DOHH2 (cell line): ENCODE measurements around the gene AGER.
"Not testable (repeated sequence)": the region's sequence is repeated elsewhere in the genome, so short reads cannot be mapped to it uniquely, and the experiment has no call there.

Experiments used
- H3F3A ChIP-seq: fragments of 200-600 bp; sonication (generic), shearing (Covaris generic); 2 replicates; pipeline ENCODE4 v1.6.0; 2016; ENCODE audit warnings: antibody characterized with exemption, mild to moderate bottlenecking; ENCODE audit not compliant: control insufficient read depth, insufficient read depth
- H3K27ac ChIP-seq: fragments of 200-600 bp; sonication (generic); 2 replicates; pipeline ENCODE4 v1.5.1; 2014; ENCODE audit warnings: low read depth, mild to moderate bottlenecking, low read length, moderate library complexity
- H3K27me3 ChIP-seq: fragments of 200-600 bp; sonication (generic); 2 replicates; pipeline ENCODE4 v1.6.1; 2014; ENCODE audit warnings: mild to moderate bottlenecking, low read length, mixed read lengths; ENCODE audit not compliant: control insufficient read depth
- H3K36me3 ChIP-seq: fragments of 200-600 bp; sonication (generic); 2 replicates; pipeline ENCODE4 v1.6.1; 2014; ENCODE audit warnings: mild to moderate bottlenecking, low read length, moderate library complexity, mixed read lengths; ENCODE audit not compliant: control insufficient read depth
- H3K4me1 ChIP-seq: fragments of 200-600 bp; sonication (generic); 2 replicates; pipeline ENCODE4 v1.6.1; 2014; ENCODE audit warnings: mild to moderate bottlenecking, low read length, mixed read lengths; ENCODE audit not compliant: control insufficient read depth
- H3K4me2 ChIP-seq: fragments of 200-600 bp; sonication (generic); 2 replicates; pipeline ENCODE4 v1.6.0; 2014; ENCODE audit warnings: mild to moderate bottlenecking, low read length, moderate library complexity
- H3K4me3 ChIP-seq: fragments of 200-600 bp; sonication (generic); 2 replicates; pipeline ENCODE4 v1.5.1; 2014; ENCODE audit warnings: mild to moderate bottlenecking, low read length, mixed read lengths
- H3K79me2 ChIP-seq: fragments of 200-600 bp; sonication (generic); 2 replicates; pipeline ENCODE4 v1.6.1; 2014; ENCODE audit warnings: mild to moderate bottlenecking, low read length, mixed read lengths; ENCODE audit not compliant: control insufficient read depth
- H3K9me2 ChIP-seq: fragments of 200-600 bp; sonication (generic); replicated peaks from 2 replicates; pipeline ENCODE4 v1.6.1; 2014; ENCODE audit warnings: mild to moderate bottlenecking, low read length, mixed read lengths; ENCODE audit not compliant: control insufficient read depth
- H3K9me3 ChIP-seq: fragments of 200-600 bp; sonication (generic); 2 replicates; pipeline ENCODE4 v1.6.1; 2014; ENCODE audit warnings: antibody characterized with exemption, low read length, mixed read lengths; ENCODE audit not compliant: control insufficient read depth, insufficient read depth
- H4K20me1 ChIP-seq: fragments of 200-600 bp; sonication (generic); 2 replicates; pipeline ENCODE4 v1.6.0; 2014; ENCODE audit warnings: low read depth, mild to moderate bottlenecking, antibody characterized with exemption, low read length, moderate library complexity; ENCODE audit not compliant: control insufficient read depth, insufficient read depth
- EZH2phosphoT487 ChIP-seq: fragments of 200-600 bp; sonication (generic); IDR thresholded peaks from 2 replicates; pipeline ENCODE4 v1.6.1; 2017; ENCODE audit warnings: borderline replicate concordance, mild to moderate bottlenecking, antibody characterized with exemption, low read length, moderate library complexity, mixed read lengths
- TF ChIP-seq, protein P1 (sequence below): fragments of 200-600 bp; sonication (generic); IDR thresholded peaks from one replicate; pipeline ENCODE4 v1.5.1; 2014; ENCODE audit warnings: antibody characterized with exemption, mild to moderate bottlenecking, low read depth, low read length; ENCODE audit not compliant: poor library complexity, severe bottlenecking

AGER gene

GRCh38 chr6:32194388-32194787, 10.3 kb upstream of the AGER start:
- H3K79me2 ChIP-seq, result peaks cover 37% of the 10 kb centered on the region
- peaks cover 17% of the 10 kb centered on the region for H3K36me3 ChIP-seq
- no peaks in the 10 kb centered on the region for H3K27me3 ChIP-seq
- H3K4me2 ChIP-seq, result peak overlapping the region; percentile 100
- H3K27ac ChIP-seq, result peak overlapping the region; percentile 80
- peaks cover 65% of the 10 kb centered on the region for H3K4me1 ChIP-seq
- peak overlapping the region; percentile 97 for H3K4me3 ChIP-seq
- no peaks in the 10 kb centered on the region for H3K9me3 ChIP-seq
- H3F3A ChIP-seq, result peaks cover 29% of the 10 kb centered on the region
- no peaks in the 10 kb centered on the region for H4K20me1 ChIP-seq
- no peak for TF ChIP-seq EZH2phosphoT487
- TF ChIP-seq, protein P1, sequence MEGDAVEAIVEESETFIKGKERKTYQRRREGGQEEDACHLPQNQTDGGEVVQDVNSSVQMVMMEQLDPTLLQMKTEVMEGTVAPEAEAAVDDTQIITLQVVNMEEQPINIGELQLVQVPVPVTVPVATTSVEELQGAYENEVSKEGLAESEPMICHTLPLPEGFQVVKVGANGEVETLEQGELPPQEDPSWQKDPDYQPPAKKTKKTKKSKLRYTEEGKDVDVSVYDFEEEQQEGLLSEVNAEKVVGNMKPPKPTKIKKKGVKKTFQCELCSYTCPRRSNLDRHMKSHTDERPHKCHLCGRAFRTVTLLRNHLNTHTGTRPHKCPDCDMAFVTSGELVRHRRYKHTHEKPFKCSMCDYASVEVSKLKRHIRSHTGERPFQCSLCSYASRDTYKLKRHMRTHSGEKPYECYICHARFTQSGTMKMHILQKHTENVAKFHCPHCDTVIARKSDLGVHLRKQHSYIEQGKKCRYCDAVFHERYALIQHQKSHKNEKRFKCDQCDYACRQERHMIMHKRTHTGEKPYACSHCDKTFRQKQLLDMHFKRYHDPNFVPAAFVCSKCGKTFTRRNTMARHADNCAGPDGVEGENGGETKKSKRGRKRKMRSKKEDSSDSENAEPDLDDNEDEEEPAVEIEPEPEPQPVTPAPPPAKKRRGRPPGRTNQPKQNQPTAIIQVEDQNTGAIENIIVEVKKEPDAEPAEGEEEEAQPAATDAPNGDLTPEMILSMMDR, result no peak
- no peaks in the 10 kb centered on the region for H3K9me2 ChIP-seq

DNA sequence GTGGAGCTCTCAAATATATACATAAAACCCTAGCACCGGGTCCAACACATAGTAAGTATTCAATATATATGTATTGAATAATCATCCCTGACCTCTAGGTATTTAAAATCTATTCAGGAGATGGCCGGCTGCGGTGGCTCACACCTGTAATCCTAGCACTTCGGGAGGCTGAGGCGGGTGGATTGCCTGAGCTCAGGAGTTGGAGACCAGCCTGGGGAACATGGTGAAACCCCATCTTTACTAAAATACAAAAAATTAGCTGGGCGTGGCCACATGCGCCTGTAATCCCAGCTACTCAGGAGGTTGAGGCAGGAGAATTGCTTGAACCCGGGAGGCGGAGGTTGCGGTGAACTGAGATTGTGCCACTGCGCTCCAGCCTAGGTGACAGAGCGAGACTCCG, 9.0 kb upstream of the AGER start:
- not testable (repeated sequence) for H3K9me3 ChIP-seq, H3K9me2 ChIP-seq, H4K20me1 ChIP-seq, H3K27me3 ChIP-seq
- peaks cover 29% of the 10 kb centered on the region for H3K36me3 ChIP-seq
- peak overlapping the region; percentile 90 for H3K27ac ChIP-seq
- peak overlapping the region; percentile 83 for H3K4me3 ChIP-seq
- peaks cover 75% of the 10 kb centered on the region for H3K4me1 ChIP-seq
- H3K79me2 ChIP-seq, result peaks cover 49% of the 10 kb centered on the region
- peak overlapping the region; percentile 100 for H3K4me2 ChIP-seq
- peaks cover 28% of the 10 kb centered on the region for H3F3A ChIP-seq

- Histone ChIP-seq H3K79me2 (peaks cover 54% of the 10 kb centered on the region), H3K36me3 (peaks cover 34% of the 10 kb centered on the region), H3K9me3 (no peaks in the 10 kb centered on the region), H3K4me1 (peaks cover 75% of the 10 kb centered on the region), H3K4me2 (peak within 1 kb of the TSS; percentile 100), H3K9me2 (no peaks in the 10 kb centered on the region), H3F3A (peaks cover 24% of the 10 kb centered on the region), H4K20me1 (no peaks in the 10 kb centered on the region), H3K4me3 (peak within 1 kb of the TSS; percentile 83), H3K27ac (peak within 1 kb of the TSS; percentile 90), H3K27me3 (no peaks in the 10 kb centered on the region)
- no peak for TF ChIP-seq EZH2phosphoT487
Measured at GRCh38 chr6:32192608-32193039, 8.6 kb upstream of the AGER start, which contains the start of gene GPSM3. Gene GPSM3, minus strand, starts transcription at chr6:32192643. Its CDS starts 130 bp downstream, at chr6:32192513.

- Histone ChIP-seq H3F3A (peaks cover 18% of the 10 kb centered on the region), H3K9me3 (no peaks in the 10 kb centered on the region), H3K36me3 (peaks cover 41% of the 10 kb centered on the region), H3K27me3 (no peaks in the 10 kb centered on the region), H3K27ac (peak overlapping the region; percentile 90), H3K4me3 (peak overlapping the region; percentile 83), H3K9me2 (no peaks in the 10 kb centered on the region), H3K4me1 (peaks cover 75% of the 10 kb centered on the region), H3K79me2 (peaks cover 57% of the 10 kb centered on the region), H4K20me1 (no peaks in the 10 kb centered on the region), H3K4me2 (peak overlapping the region; percentile 100)
- TF ChIP-seq, protein P1, result no peak
- no peak for TF ChIP-seq EZH2phosphoT487
Measured at GRCh38 chr6:32191696-32192607, 7.9 kb upstream of the AGER start.
